DND-41 (cell line): ENCODE results near the gene TNRC6B.

Experiments
- CTCF ChIP-seq: IDR thresholded peaks from 2 replicates; pipeline ENCODE4 v1.5.1; 2012; ENCODE audit warnings: borderline replicate concordance, low read length, moderate library complexity, mild to moderate bottlenecking; ENCODE audit not compliant: poor library complexity, severe bottlenecking; ENCODE audit errors: extremely low read depth
- EZH2 ChIP-seq: IDR thresholded peaks from 3 replicates; pipeline ENCODE4 v1.6.1; 2012; ENCODE audit warnings: borderline replicate concordance, low read depth, mild to moderate bottlenecking, moderate library complexity, low read length, inconsistent platforms; ENCODE audit not compliant: severe bottlenecking

- no peak for TF ChIP-seq CTCF
- TF ChIP-seq EZH2 = no peak
Observed at GRCh38 chr22:40128989-40129388, 48.7 kb upstream of the TNRC6B start.
